A549 (cell line): ENCODE results near the gene SCART1. TPM values are rescaled to one million over a fixed set of nuclear protein-coding genes. Genes with fewer than 3 reads are reported as not detected.

Experiments used
- ATAC-seq, 2 experiments: fragments of 200-7000 bp in 1 of 2; fragments of >200 bp in 1 of 2; cut with Nextera tagmentation in 1 of 2; cut with Tn5 transposase in 1 of 2; 3 replicates each; pipeline versions ENCODE4 v1.8.0 to v1.9.1; 2018 to 2020; ENCODE audit warnings: mild to moderate bottlenecking in 1 of 2, moderate library complexity in 1 of 2
- CTCF ChIA-PET: fragments of 300-600 bp; sonication (Branson Sonifier 250); formaldehyde crosslinking; extraction: SDS; loops from one replicate; lab custom pipeline; 2021; ENCODE audit warnings: antibody characterized with exemption, inconsistent platforms; lab: Yijun Ruan, JAX
- POLR2A ChIA-PET: fragments of 350-600 bp; formaldehyde crosslinking; extraction: SDS; loops from one replicate; lab custom pipeline; 2021; ENCODE audit warnings: antibody characterized with exemption, inconsistent platforms; lab: Yijun Ruan, JAX
- DNase-seq, 2 experiments: peaks; one replicate each; pipeline versions ENCODE4 v3.0.0 to v3.0.0-alpha.2; 2011 to 2016; ENCODE audit warnings: low read depth in 1 of 2, low spot score in 1 of 2
- FAIRE-seq: peaks from 2 replicates; lab custom pipeline; 2011; peaks lifted over from hg19 to GRCh38; lab: Jason Lieb, UNC
- H3K27ac ChIP-seq, 2 experiments: fragments of >200 bp; sonication (Bioruptor Twin); formaldehyde crosslinking; 3 replicates each; pipeline ENCODE4 v1.5.1; 2016 to 2017
- H3K4me1 ChIP-seq: fragments of >200 bp; sonication (Bioruptor Twin); formaldehyde crosslinking; 3 replicates; pipeline ENCODE4 v1.6.1; 2016
- H3K4me2 ChIP-seq: fragments of >200 bp; sonication (Bioruptor Twin); formaldehyde crosslinking; 3 replicates; pipeline ENCODE4 v1.6.1; 2016
- H3K4me3 ChIP-seq: fragments of >200 bp; sonication (Bioruptor Twin); formaldehyde crosslinking; 3 replicates; pipeline ENCODE4 v1.5.1; 2016
- H3K9me3 ChIP-seq: fragments of >200 bp; sonication (Bioruptor Twin); formaldehyde crosslinking; 3 replicates; pipeline ENCODE4 v1.6.1; 2016
- CBX2 ChIP-seq: fragments of 200-600 bp; sonication (generic); IDR thresholded peaks from 2 replicates; pipeline ENCODE4 v1.6.1; 2016; ENCODE audit warnings: low read depth, mild to moderate bottlenecking, borderline replicate concordance
- CHD2 ChIP-seq: fragments of 150-350 bp; IDR thresholded peaks from 2 replicates; pipeline ENCODE4 v1.6.1; 2014; ENCODE audit warnings: low read length; ENCODE audit not compliant: partially characterized antibody
- CHD4 ChIP-seq: fragments of 200-600 bp; sonication (generic); IDR thresholded peaks from 2 replicates; pipeline ENCODE4 v1.6.1; 2016; ENCODE audit warnings: antibody characterized with exemption, mild to moderate bottlenecking, borderline replicate concordance
- EHF ChIP-seq: fragments of 250-450 bp; sonication (Bioruptor Pico); IDR thresholded peaks from 2 replicates; pipeline ENCODE4 v1.5.0; 2020; ENCODE audit warnings: mild to moderate bottlenecking
- EHMT2 ChIP-seq: fragments of 200-600 bp; sonication (generic); IDR thresholded peaks from 2 replicates; pipeline ENCODE4 v1.6.1; 2016; ENCODE audit warnings: antibody characterized with exemption, low read depth, mild to moderate bottlenecking, moderate library complexity
- ESRRA ChIP-seq: fragments of 150-350 bp; IDR thresholded peaks from 2 replicates; pipeline ENCODE4 v1.6.1; 2014; ENCODE audit warnings: mild to moderate bottlenecking, low read length, borderline replicate concordance
- GATA3 ChIP-seq: IDR thresholded peaks from 2 replicates; pipeline ENCODE4 v1.6.1; 2012; ENCODE audit warnings: borderline replicate concordance
- HMGXB4 ChIP-seq: fragments of 250-450 bp; sonication (Bioruptor Pico); IDR thresholded peaks from 2 replicates; pipeline ENCODE4 v1.5.0; 2021; ENCODE audit warnings: mild to moderate bottlenecking, moderate library complexity, borderline replicate concordance
- JUN ChIP-seq, 2 experiments: fragments of >200 bp; sonication (Bioruptor Twin); formaldehyde crosslinking; IDR thresholded peaks; 2 replicates in 1 of 2; 3 replicates in 1 of 2; pipeline ENCODE4 v1.6.1; 2016 to 2017
- JUNB ChIP-seq: fragments of >200 bp; sonication (Bioruptor Twin); formaldehyde crosslinking; IDR thresholded peaks from 2 replicates; pipeline ENCODE4 v1.6.1; 2016
- KDM5A ChIP-seq: fragments of 200-600 bp; sonication (generic); IDR thresholded peaks from 2 replicates; pipeline ENCODE4 v1.6.1; 2016; ENCODE audit warnings: antibody characterized with exemption, mild to moderate bottlenecking
- MYC ChIP-seq: IDR thresholded peaks from 2 replicates; pipeline ENCODE4 v1.6.1; 2012; ENCODE audit warnings: mild to moderate bottlenecking, inconsistent platforms, low read length, improper control_type of control experiment, borderline replicate concordance
- NFE2L2 ChIP-seq: fragments of 150-350 bp; conservative IDR thresholded peaks from 2 replicates; pipeline ENCODE4 v1.6.1; 2014; ENCODE audit warnings: low read length
- NR3C1 ChIP-seq: fragments of >200 bp; sonication (Bioruptor Twin); formaldehyde crosslinking; IDR thresholded peaks from 3 replicates; pipeline ENCODE4 v1.6.1; 2017
- RAD21 ChIP-seq, 2 experiments: fragments of >200 bp in 1 of 2; sonication (Bioruptor Twin) in 1 of 2; formaldehyde crosslinking in 1 of 2; IDR thresholded peaks in 1 of 2; conservative IDR thresholded peaks in 1 of 2; 2 replicates in 1 of 2; 3 replicates in 1 of 2; pipeline ENCODE4 v1.6.1; 2012 to 2018; ENCODE audit warnings: inconsistent platforms in 1 of 2
- RCOR1 ChIP-seq: fragments of 150-350 bp; IDR thresholded peaks from 2 replicates; pipeline ENCODE4 v1.6.1; 2014; ENCODE audit warnings: antibody characterized with exemption, low read length, low read depth
- RFX5 ChIP-seq: fragments of 450-650 bp; IDR thresholded peaks from 2 replicates; pipeline ENCODE4 v1.7.1; 2014; ENCODE audit warnings: antibody characterized with exemption, mild to moderate bottlenecking, moderate library complexity
- RNF2 ChIP-seq: fragments of 200-600 bp; sonication (generic); IDR thresholded peaks from 2 replicates; pipeline ENCODE4 v1.6.1; 2016; ENCODE audit warnings: low read depth, mild to moderate bottlenecking, antibody characterized with exemption, moderate library complexity, borderline replicate concordance
- SREBF2 ChIP-seq: fragments of 450-650 bp; IDR thresholded peaks from 2 replicates; pipeline ENCODE4 v1.6.1; 2014; ENCODE audit warnings: mild to moderate bottlenecking, moderate library complexity
- TFCP2L1 ChIP-seq: fragments of 250-450 bp; sonication (Bioruptor Pico); IDR thresholded peaks from 2 replicates; pipeline ENCODE4 v1.5.0; 2021; ENCODE audit warnings: mild to moderate bottlenecking
- ZNF302 ChIP-seq: fragments of 250-450 bp; sonication (Bioruptor Pico); IDR thresholded peaks from 2 replicates; pipeline ENCODE4 v1.9.0; 2021; ENCODE audit warnings: inconsistent platforms, mild to moderate bottlenecking, moderate library complexity
- WGBS: methylation state at CpG from one replicate; pipeline ENCODE4 v1.1.6; 2017; ENCODE audit errors: missing lambda C conversion rate; 5-methylcytosine and 5-hydroxymethylcytosine counted together
- polyA plus RNA-seq, 4 experiments: library from polyadenylated mRNA; depleted of rRNA in 3 of 4; stranded (reverse); fragments of >200 nt; fragmentation: RNase III in 1 of 4; extraction: RNeasy Plus Mini Kit Qiagen cat#74134 plus additional on column Dnase treatment in 1 of 4; gene quantifications; 2 replicates in 3 of 4; 3 replicates in 1 of 4; pipeline ENCODE4 v1.2.3, GENCODE V29; 2011 to 2017
- TF ChIP-seq, protein P1 (sequence below): fragments of >200 bp; sonication (Bioruptor Twin); formaldehyde crosslinking; IDR thresholded peaks from 2 replicates; pipeline ENCODE4 v1.6.1; 2016

The SCART1 gene
- polyA plus RNA-seq, 2 of the 4 experiments (the other 2 are of a cell fraction), result 0.37 to 0.96 TPM

DNA sequence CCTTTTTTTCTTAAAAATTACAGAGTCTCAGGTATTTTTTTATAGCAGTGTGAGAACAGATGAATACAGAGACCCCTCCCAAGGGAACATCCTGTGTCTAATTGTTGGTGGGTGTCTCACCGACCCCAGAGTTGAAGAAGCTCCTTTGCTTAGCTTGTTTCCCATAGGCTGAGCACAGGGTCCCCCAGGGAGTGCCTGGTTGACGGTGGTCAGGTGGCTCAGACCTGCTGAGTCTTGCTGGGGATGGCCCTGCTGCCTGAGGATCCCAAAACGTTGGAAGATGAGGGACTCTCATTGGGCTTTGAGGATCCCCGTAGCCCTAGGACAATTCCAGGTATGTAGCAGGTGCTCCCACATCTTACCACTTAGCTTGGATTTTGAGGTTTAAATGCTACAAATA is 19.5 kb downstream of the SCART1 start:
- WGBS, result 9% methylated on average over 4 of the region's 4 CpGs
- POLR2A ChIA-PET, result no interaction called here

DNA sequence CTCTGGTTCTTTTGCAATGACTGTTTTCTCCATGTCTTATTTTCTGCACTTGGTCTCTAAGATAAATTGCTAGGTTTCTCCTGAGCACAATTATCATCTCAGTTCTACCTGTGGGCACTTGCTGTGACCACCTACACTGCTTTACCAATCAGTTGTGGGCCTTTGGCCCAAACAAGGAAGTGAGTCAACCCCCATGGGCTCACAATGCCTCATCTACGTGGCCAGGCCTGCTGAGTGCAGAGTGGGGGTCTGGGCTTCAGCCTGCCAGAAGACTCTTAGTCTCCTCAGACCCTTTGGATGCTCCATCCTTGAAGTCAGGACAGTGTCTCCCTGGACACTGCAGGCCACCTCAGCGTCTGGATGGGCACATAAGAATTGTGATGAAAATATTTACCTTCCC is 20.3 kb downstream of the SCART1 start:
- Histone ChIP-seq H3K4me2 (no peak overlapping the region), H3K9me3 (no peaks in the 10 kb centered on the region; the same call in 2 of the 3 replicates), H3K27ac (no peak overlapping the region), H3K4me1 (no peaks in the 10 kb centered on the region), H3K4me3 (no peak overlapping the region)
- ATAC-seq (no peak), DNase-seq (no peak), FAIRE-seq (no peak)
- POLR2A ChIA-PET, result no interaction called here
- 21% methylated on average over 2 of the region's 2 CpGs for WGBS
- CTCF ChIA-PET, result no interaction called here
- TF ChIP-seq, protein P1, sequence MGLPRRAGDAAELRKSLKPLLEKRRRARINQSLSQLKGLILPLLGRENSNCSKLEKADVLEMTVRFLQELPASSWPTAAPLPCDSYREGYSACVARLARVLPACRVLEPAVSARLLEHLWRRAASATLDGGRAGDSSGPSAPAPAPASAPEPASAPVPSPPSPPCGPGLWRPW, result no peak
- TF ChIP-seq EHMT2, result no peak
- no peak for TF ChIP-seq HMGXB4 (CRISPR knock-in tag)
- no peak for TF ChIP-seq RFX5
- TF ChIP-seq ZNF302 (CRISPR knock-in tag), result no peak
- no peak for TF ChIP-seq ESRRA
- no peak for TF ChIP-seq MYC
- TF ChIP-seq RAD21 (conservative IDR thresholded peaks at IDR 0.05 in 1 of 2, IDR thresholded peaks at IDR 0.05 in 1 of 2), result no peak
- no peak for TF ChIP-seq JUN (IDR thresholded peaks at IDR 0.05)
- TF ChIP-seq GATA3, result no peak
- TF ChIP-seq NR3C1, result no peak
- TF ChIP-seq CBX2, result no peak

More for the DNA sequence above, 19.5 kb downstream of the SCART1 start:
- Histone ChIP-seq H3K4me3 (no peak overlapping the region), H3K4me1 (no peaks in the 10 kb centered on the region), H3K9me3 (no peaks in the 10 kb centered on the region; the same call in 2 of the 3 replicates), H3K27ac (no peak overlapping the region), H3K4me2 (no peak overlapping the region)
- TF ChIP-seq RCOR1 (no peak), CHD2 (no peak), ZNF302 (CRISPR knock-in tag) (no peak), TFCP2L1 (CRISPR knock-in tag) (no peak), KDM5A (no peak), ESRRA (no peak), RNF2 (no peak), CHD4 (no peak), NR3C1 (no peak), JUNB (no peak), GATA3 (no peak), NFE2L2 (no peak), SREBF2 (no peak), EHF (CRISPR knock-in tag) (no peak)
- TF ChIP-seq, protein P1, result no peak
- FAIRE-seq (no peak), ATAC-seq (no peak), DNase-seq (no peak)
- CTCF ChIA-PET, result no interaction called here
